Measurements from ENCODE around the gene HK2.
"Not testable (repeated sequence)": the region's sequence is repeated elsewhere in the genome, so short reads cannot be mapped to it uniquely, and the experiment has no call there.

The HK2 gene

DNA sequence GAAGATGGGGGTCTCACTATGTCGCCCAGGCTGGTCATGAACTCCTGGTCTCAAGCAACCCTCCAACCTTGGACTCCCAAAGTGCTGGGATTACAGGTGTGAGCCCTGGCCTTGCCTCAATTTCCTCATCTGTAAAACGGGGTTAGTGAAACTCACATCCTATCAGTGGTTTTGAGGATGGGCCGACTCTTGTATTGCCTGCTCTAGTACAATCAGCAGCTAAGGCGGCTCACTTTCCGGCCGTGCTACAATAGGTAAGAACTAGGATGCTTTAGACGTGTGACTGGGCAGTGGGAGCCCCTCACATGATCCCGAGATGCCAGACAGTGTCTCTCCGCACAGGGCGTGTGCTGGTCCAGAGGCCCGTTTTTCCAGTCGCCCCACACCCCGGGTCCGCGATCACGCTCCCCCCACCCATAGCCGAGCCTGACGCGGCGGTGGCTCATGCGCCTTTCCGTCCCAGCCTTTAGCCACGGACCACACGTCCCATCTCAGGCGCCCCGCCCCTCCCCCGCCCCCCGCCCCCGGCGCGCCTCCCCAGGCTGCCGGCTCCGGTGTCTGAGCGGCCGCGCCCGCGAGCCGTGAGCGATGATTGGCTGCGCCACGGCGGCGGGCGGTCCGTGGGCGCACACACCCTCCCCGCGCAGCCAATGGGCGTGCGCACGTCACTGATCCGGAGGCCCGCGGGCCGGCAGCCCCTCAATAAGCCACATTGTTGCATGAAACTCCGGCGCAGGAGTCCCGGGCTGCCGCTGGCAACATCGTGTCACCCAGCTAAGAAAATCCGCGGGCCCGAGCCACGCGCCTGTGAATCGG lies at the start of gene HK2:
HK2 (plus strand) TSS at position 710 of the 816 bp plus-strand sequence. CDS start 454 bp downstream, outside the sequence.
- peak; percentile 79 for DNase-seq

DNA sequence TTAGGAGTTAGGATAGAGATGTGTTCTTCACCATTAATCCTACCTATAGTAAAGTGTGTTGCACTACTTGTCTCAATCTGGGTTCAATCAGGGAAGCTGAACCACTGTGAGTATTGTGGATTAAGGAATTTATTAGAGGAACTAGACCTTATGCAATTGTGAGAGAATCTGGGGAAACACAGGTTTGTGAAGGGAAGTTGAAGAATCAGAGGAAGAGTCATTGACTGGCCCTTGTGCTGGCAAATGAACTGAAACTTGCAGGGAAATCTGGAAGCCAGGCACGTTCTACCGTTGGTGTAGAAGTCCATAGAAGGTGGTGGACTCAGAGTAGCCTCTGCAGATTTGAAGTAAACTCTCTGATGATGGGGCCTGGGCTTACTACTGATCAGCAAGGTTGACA lies 44.7 kb upstream of the HK2 start:
- DNase-seq, result no peak

DNA sequence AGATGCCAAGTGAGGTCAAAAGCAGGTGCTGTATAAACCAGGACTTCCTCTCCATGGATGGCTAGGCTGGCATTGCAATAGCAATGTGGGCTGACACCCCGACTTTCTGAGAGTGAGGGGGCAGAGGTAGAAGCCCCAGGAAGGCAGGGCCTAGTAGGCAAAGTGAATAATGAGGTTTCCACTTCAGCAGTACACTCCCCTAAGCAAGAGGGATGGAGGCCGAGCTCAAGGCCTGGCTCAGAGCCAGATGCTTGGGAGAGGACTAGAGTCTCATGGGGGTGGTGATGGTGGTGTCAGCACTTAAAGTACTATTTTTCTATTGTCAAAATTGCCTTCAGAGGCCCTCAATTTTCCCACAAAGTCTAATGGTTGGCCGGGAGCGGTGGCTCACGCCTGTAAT lies 41.6 kb upstream of the HK2 start:
- no peak for DNase-seq

DNA sequence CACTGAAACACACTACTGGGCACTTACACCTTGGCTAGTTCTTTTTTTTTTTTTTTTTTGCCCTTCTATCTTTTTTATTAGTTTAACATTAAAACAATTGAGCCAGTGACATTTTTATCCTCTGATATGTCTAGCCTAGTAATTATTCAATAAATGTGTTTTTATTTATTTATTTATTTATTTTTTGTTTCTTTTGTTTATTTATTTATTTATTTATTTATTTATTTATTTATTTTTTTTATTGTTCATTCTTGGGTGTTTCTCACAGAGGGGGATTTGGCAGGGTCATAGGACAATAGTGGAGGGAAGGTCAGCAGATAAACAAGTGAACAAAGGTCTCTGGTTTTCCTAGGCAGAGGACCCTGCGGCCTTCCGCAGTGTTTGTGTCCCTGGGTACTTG lies 39.0 kb upstream of the HK2 start:
- DNase-seq, result not testable (repeated sequence)

DNA sequence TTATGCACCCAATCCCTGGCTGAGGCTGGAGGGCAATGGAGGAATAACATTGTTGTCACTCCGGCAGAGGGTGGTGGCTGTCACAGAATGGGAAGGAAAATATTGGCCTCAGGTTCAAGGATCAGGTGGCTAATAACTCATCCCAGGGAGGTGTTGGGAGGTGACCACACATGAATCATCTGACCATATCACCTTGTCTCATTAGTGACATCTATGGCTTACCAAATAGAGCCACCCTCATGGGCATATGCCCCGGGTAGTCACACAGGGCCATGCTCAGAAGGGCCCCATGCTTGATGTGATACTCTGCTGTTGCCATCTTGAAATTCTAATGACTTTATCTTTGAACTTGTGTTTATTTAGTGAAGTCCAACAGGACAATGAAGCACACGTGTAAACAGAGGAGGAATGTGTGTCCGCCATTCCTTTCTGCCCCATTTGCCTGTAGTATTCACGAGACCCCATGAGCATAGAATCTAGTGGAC lies 27.5 kb upstream of the HK2 start:
- DNase-seq, result no peak

DNA sequence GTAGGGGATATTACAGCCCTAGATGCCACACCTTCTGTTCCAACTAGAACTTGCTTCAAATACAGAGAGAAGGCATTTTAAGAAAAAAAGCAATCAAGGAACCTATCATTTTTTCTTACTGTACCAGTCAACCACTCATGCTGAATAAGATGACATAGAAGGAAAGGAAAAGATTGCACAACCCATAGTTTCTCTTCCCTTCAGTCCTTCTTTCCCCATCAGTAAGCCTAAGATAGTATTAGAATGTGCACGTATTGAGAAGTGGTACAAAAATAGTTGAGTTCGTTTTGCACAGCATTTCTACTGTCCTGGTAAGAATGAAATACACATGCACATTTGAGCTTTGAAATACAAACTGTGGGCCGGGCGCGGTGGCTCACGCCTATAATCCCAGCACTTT lies 27.0 kb upstream of the HK2 start:
- no peak for DNase-seq

DNA sequence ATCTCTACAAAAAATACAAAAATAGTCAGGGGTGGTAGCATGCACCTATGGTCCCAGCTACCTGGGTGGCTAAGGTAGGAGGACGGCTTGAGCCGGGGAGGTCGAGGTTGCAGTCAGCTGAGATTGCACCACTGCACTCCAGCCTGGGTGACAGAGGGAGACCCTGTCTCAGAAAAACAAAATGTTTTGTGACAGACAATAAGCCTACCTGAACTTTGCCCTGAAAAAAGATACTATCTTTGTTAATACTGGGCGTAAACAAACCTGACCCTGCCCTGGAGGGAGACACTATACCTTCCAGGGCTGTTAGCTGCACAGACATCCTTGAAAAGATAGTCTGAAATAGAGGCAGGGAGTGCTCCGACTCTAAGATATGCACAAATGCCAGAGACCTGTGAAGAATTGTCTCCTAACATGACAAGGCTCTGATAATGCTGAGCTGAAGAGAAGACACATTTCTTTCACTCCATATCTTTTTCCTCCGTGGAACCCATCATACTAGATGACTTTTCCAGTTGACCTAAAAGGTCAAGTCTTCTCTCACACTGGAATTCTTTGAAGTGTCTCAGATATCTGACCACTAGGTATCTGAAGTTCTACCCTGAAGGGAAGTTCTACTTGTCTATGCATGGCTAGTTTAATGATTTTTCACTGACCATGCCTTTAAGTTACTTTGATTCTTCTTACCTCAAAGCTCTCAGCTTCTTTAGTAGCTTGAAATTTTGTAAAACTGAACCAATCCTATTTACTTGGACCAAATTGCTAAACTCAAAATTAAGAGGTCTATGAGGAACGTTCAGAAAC lies 20.9 kb upstream of the HK2 start:
- DNase-seq, result no peak

DNA sequence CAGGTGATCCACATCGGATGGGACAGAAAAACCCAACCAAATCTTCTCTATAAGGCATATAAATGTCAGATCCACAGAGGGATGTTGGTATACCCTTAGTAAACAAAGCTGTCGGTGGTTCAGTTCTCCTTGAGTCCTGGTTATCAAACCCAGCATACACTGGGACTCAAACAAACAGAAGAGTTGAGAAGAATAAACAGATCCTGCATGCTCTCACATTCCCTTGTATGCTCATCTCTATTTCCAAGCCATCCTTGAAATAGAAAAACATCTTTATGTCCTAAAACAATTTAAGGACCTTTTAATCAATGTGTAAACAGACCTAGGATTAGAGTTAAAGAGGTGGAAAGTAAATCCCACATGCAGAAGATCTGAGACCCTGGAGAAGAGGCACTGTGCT lies 19.8 kb upstream of the HK2 start:
- DNase-seq, result no peak

DNA sequence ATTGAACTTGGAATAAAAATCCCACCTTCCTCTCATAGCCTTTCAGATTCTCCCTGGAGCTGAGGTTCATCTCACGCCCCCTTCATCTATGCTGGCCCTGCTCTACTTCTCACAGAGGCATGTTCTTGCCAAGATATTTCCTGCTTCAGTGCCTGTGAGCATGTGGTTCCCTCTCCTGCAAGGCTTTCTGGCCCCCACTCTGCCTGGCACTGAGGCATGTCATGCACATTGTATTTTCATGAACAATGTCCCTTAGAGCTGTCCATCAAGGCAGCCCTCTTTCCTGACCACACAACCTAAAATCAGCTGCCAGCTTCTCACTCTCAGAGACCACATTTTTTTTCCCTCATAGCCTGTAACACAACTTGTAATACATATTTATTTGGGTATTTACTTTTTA lies 18.0 kb upstream of the HK2 start:
- DNase-seq, result no peak

DNA sequence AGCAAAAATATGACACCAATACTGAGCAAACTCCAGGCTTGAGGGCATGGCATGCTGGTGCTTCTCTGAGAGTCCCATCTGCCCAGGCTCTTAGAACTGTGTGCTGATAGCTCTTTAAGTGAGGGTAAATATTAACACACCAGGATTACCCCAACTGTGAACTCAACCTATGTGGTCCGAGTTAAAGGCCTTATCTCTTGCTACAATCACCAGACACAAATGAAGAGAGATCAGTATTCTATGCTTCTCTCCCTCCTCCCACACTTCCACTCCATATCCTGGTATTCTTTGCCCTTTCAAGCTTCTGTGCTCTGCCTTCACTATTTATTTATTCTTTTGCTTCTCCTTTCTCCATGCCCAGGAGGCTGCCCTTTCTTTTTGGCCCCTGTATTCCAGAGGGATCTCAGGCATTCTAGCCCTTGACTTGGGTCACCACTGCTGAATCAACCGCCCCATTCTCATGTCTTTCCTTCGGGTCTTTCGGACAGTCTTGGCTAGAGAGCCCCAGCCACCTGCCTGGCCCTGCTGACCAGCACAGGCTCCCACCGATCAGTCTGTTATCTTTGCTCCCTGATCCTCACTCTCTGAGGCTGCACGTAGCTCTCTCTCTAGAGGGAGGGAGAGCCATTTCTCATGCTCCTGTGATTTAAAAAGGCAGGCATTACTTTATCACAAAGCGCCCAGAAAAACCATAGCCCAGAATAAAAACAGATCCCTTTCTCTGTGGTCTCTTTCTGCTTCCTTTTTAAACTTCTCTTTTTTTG lies 17.2 kb upstream of the HK2 start:
- DNase-seq, result no peak

DNA sequence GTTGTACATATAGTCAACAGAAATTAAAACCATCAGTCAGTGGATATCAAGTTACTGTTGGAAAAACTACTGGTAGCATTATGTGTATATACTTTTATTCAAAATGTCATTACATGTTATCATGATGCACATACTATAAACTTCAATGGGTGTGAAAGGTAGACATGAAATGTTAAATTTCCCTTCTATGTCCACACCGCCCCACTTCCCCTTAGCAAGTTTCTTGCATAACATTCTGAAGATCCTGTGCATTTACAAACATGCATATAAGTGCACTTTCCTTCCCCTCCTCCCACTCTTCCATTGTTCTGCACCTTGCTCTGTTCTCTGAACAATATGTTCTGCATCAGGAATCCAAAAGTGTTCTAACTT lies 16.6 kb upstream of the HK2 start:
- DNase-seq, result no peak

DNA sequence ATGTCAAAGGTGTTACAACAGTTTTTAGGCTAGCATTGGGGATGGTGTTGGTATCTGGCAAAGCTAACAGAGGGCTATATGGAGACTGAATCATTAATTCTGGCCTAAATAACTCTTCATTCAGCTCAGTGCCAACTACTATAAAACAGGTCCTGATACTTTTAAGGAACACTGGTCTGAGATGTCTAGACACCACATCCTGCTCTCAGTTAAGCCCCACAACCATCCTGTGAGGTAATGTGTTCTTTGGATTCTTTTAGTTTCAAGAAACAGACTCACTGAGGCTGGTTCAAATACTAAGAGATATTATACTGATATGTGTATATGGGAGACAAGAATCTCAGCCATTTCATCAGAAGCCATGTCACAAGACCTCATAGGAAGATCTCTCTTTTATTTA lies 14.2 kb upstream of the HK2 start:
- DNase-seq, result no peak

DNA sequence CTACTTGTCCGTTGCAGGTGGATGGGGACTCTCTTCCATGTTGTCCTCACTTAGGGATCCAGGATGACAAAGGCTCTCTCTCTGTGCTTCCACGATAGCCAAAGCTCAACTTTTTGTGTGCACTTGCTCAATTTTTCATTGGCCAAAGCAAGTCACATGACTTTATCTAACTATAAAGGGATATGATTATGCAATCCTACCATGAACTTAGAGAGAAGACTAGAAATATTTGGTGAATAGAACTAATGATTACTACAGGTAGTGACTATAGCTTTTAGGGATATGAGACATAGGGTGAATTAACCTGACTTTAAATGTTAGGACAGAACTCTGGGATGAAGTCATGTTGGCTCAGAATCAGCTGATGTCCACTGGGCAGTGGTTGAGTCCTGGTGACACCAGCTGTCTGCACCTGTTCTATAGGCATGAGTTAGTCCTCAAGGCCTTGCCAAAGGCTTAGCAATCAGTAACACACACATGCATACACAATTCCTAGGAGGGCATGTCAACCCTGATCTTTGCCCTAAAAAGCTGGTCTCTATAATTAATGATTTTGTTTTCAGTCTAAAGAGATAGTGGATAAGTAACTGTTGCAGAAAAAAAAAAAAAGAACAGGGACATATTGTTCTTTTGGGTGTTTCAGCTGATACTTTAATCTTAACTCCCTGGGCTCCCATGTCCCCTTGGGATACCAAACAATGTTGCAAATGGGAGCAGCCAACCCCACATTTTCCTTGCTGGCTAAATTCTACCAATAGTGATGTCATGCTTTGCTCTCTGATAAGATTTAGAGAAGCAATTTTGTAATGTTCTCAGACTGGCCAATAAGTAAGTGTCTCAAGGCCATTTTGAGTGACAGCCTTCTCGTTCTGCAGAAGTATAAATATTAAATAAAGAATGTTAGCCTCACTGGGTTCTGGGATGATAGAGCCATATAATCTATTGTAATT lies 12.5 kb upstream of the HK2 start:
- no peak for DNase-seq

DNA sequence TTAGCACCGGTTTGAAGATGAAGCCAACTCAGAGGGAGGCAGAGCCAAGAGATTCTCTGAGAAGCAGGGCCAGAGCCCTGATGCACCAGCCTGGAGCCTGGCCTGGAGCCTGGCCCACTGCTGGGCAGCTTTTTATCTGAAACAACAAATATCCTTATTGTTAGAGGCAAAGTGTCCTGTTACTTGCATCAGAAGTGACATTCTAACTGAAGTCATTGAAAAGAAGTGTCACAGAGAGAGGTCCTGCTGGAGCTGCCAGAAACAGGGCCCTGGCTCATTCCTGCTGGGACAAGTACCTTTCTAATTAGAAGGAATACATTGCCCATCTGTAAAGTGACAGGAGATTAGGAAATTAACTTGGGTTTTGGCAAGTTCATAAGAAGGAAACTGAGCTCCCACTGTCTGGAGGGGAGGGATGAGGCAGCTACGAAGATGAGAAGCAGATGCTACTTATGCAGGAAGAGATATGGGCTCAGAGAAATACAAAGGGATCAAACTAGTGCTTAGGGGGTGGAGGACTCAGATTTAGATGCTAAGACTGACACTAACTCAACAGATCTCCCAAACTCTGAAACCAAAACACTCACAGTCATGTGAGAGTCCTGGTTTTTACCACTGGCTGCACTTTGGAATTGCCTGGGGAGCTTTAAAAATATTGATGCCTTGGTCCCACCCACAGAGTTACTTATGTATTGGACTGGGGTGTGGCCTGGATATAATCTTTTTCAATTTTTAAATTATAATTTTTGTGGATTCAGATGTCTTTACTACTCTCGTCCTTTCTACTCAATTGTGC lies 11.0 kb upstream of the HK2 start:
- peak; percentile 21 for DNase-seq

DNA sequence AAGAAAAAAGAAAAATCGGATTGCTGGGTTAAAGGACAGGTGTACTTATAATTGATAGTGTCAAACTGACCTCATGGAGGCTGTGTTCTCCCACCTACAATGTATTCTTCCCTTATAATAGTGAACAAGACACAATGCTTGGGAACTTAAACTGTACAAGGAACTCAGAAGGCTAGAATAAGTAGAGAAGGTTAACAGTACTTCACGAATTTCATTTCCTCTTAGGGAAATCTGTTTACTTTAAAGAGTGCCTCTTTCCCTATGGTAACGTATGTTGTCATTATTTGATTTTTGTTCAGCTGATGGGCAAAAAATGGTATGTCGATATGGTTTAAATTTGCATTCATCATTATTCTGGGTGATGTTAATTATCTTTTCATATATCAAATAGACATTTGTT lies 9.2 kb upstream of the HK2 start:
- DNase-seq, result no peak

DNA sequence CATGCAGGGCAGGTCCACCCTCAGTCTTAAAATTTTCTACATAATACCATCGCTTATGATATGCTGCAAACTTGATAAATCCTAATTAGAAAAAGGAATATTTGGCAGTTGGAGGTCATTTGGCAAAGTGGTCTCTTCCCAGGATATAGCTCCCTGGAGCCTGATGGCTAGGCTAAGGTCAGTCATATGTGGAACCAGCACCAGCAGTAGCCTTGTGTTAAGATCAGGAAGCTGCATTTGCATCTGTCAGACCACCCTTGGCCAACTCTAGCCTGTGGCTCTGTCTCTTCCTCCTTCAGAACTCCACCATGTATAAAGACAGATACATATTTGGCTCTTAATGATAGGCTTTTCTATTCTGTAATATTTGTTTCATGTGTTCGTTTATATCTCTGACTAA lies 5.4 kb upstream of the HK2 start:
- DNase-seq, result no peak

DNA sequence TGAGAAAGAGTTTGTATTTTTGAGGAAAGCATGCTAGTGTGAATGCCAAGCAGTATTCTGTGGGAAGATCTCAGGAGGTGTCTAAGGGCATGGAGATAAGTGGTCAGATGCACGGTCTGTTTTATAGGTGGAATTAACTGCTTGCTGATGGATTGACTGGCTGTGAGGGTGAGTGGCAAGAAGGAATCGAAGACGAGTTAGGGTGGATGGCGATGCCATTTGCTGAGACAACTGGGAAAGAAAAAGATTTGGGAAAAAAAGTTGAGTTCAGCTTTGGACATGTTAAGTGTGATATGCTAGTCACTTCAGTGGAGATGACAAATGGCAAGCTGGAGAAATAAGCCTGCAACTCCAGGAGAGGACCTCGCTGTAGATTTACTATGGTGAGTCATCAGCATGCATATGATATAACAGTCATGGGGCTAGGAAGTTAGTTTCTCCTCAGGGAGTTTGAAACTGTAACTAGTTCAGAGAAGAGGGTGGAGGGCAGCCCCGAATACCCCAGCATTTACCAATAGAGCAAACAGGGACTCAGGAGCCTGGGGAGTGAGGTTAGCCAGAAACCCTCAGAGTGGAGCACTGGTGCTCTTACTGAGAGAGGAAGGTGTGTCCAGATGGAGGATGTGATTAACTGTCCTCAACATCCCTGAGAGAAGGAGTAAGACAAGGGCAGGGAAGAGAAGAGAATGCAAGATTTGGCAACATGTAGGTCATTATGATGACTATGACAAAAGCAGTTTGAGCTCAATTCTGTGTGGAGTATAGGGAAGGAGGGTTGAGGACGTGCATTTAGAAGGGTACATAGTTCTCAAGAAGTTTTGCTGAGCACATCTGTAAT lies 2.0 kb upstream of the HK2 start:
- no peak for DNase-seq

DNA sequence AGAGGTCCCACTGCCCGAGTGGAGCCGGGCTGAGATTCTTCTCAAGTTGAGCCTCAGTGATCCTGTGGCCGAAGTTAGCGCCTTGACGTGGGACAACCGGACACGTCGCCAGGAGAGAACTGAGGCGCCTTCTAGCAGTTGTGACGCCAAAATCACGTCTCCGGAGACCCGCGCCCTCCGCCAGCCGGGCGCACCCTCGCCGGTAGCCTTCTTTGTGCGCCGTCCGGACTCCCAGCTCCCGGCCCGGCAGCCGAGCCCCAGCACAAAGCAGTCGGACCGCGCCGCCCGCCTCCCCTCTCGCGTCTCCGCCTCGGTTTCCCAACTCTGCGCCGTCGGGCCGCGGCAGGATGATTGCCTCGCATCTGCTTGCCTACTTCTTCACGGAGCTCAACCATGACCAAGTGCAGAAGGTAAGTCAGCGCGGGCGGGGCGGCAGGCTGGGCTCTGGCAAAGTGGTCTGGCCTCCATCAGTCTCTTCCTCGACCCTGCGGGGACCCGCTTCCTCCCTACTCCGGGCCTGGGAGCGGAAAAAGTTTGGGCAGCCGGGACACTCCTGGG lies 386 bp downstream of the HK2 start:
- not testable (repeated sequence) for DNase-seq

DNA sequence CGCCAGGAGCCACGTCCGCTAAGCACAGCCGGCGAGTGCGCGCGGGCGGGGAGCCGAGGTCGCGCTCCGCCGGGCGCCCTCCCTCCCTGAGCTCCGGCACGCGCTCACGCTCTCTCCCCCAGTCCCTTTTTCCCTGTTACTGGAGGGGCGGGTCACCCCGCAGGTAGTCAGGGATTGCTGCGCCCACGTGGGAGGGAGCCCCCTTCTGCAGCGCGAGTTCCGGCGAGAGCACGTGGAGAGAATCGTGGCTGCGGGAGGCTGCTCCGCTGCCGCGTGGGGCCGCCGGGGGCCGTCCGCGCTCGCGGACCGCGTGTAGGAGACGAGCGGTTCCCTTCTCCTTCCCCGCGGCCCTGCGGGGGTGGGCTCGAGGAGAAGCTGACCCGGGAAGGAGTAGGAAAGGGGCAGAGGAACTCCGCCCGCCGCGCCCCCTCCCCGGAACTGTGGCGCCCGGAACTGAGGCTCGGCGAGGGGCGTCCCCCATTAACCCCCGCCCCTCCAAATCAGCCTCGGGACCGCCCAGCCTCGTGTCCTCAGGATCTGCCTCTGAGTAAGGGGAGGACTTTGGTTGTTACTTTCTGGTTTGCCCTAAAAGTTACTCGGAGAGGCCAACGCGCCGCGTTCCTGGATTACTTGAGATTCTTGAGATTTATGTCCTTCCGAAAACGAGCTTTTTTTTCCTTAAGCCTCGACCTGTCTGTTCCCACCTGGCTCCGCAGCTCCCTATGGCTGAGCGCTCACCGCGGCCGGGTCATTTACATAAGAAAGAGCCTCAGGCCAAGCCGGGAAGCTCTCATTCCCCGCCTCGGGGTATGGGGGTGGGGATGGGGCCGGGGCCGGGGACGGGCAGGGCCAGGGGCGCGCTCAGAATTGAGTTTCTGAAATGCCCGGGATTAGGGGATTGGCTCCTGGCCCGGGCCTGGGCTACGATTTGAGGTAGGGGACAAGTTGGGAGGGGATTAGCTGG lies 1.1 kb downstream of the HK2 start:
- no peak for DNase-seq

Data from midbrain (tissue), 1 donor.